Trophoblast cell (in vitro differentiated cells and primary cell): ENCODE data around the gene KRTAP4-1.

Experiments
- DNase-seq, 2 donors: peaks; one replicate each; pipeline ENCODE4 v3.0.0-alpha.2; 2016
- H2AFZ ChIP-seq: 2 replicates; pipeline ENCODE4 v1.6.1; 2013; ENCODE audit warnings: low read length, moderate library complexity, mild to moderate bottlenecking; ENCODE audit not compliant: insufficient read depth, poor library complexity
- H2AK5ac ChIP-seq: 2 replicates; pipeline ENCODE4 v1.6.1; 2013; ENCODE audit warnings: mild to moderate bottlenecking, low read length
- H2BK120ac ChIP-seq: 2 replicates; pipeline ENCODE4 v1.6.1; 2013; ENCODE audit warnings: low read length, mild to moderate bottlenecking, moderate library complexity; ENCODE audit not compliant: insufficient read depth, poor library complexity
- H2BK12ac ChIP-seq: 2 replicates; pipeline ENCODE4 v1.6.1; 2013; ENCODE audit warnings: mild to moderate bottlenecking, low read length, moderate library complexity
- H2BK5ac ChIP-seq: 2 replicates; pipeline ENCODE4 v1.6.1; 2013; ENCODE audit warnings: low read length, low read depth, moderate library complexity, mild to moderate bottlenecking; ENCODE audit not compliant: poor library complexity
- H3K14ac ChIP-seq: 2 replicates; pipeline ENCODE4 v1.6.1; 2013; ENCODE audit warnings: mild to moderate bottlenecking, low read length
- H3K18ac ChIP-seq: 2 replicates; pipeline ENCODE4 v1.6.1; 2013; ENCODE audit warnings: mild to moderate bottlenecking, low read length
- H3K23ac ChIP-seq: 2 replicates; pipeline ENCODE4 v1.6.1; 2013; ENCODE audit warnings: low read length
- H3K27ac ChIP-seq: 2 replicates; pipeline ENCODE4 v1.5.1; 2013; ENCODE audit warnings: low read depth, mild to moderate bottlenecking, inconsistent platforms, low read length, moderate library complexity
- H3K27me3 ChIP-seq: 2 replicates; pipeline ENCODE4 v1.6.1; 2013; ENCODE audit warnings: inconsistent platforms, mild to moderate bottlenecking, low read length, moderate library complexity; ENCODE audit not compliant: insufficient read depth
- H3K36me3 ChIP-seq, 2 experiments: 1 replicate in 1 of 2; 2 replicates in 1 of 2; pipeline ENCODE4 v1.6.1; 2013; ENCODE audit warnings: low read length in 2 of 2, mild to moderate bottlenecking in 2 of 2, moderate library complexity in 1 of 2; ENCODE audit not compliant: insufficient read depth in 2 of 2, control insufficient read depth in 1 of 2
- H3K4ac ChIP-seq: 2 replicates; pipeline ENCODE4 v1.6.1; 2013; ENCODE audit warnings: low read depth, mild to moderate bottlenecking, low read length, moderate library complexity
- H3K4me1 ChIP-seq, 2 experiments: 1 replicate in 1 of 2; 2 replicates in 1 of 2; pipeline ENCODE4 v1.6.1; 2013; ENCODE audit warnings: low read length in 2 of 2, mild to moderate bottlenecking in 2 of 2, moderate library complexity in 1 of 2; ENCODE audit not compliant: insufficient read depth in 2 of 2, control insufficient read depth in 1 of 2
- H3K4me2 ChIP-seq: 2 replicates; pipeline ENCODE4 v1.6.1; 2013; ENCODE audit warnings: inconsistent platforms, mild to moderate bottlenecking, low read length, moderate library complexity
- H3K4me3 ChIP-seq: 2 replicates; pipeline ENCODE4 v1.5.1; 2013; ENCODE audit warnings: mild to moderate bottlenecking, low read depth, low read length, inconsistent platforms
- H3K79me1 ChIP-seq: one replicate; pipeline ENCODE4 v1.6.1; 2013; ENCODE audit warnings: low read length
- H3K79me2 ChIP-seq: 2 replicates; pipeline ENCODE4 v1.6.1; 2013; ENCODE audit warnings: low read length, mild to moderate bottlenecking; ENCODE audit not compliant: control insufficient read depth, insufficient read depth, poor library complexity
- H3K9ac ChIP-seq: 2 replicates; pipeline ENCODE4 v1.6.1; 2013; ENCODE audit warnings: mild to moderate bottlenecking, low read length
- H3K9me3 ChIP-seq: 2 replicates; pipeline ENCODE4 v1.6.1; 2013; ENCODE audit warnings: low read depth, mild to moderate bottlenecking, control low read depth, inconsistent platforms, low read length; ENCODE audit not compliant: insufficient read depth
- H4K12ac ChIP-seq: 2 replicates; pipeline ENCODE4 v1.6.1; 2013; ENCODE audit warnings: low read depth, mild to moderate bottlenecking, low read length, moderate library complexity
- H4K8ac ChIP-seq: 2 replicates; pipeline ENCODE4 v1.6.1; 2013; ENCODE audit warnings: low read depth, mild to moderate bottlenecking, low read length, moderate library complexity
- H4K91ac ChIP-seq: one replicate; pipeline ENCODE4 v1.6.1; 2013; ENCODE audit warnings: low read depth, mild to moderate bottlenecking, low read length, moderate library complexity
- WGBS: extraction: QIAGEN DNeasy Blood & Tissue Kit; methylation state at CpG from one replicate; pipeline ENCODE4 v1.1.7; 2013; ENCODE audit warnings: missing lambda C conversion rate; ENCODE audit not compliant: insufficient read length, insufficient coverage; ENCODE audit errors: extremely low coverage; 5-methylcytosine and 5-hydroxymethylcytosine counted together

KRTAP4-1 gene

GRCh38 chr17:41171886-41172285 is 12.8 kb downstream of the KRTAP4-1 start:
- H3K4me1 ChIP-seq = no peaks in the 10 kb centered on the region
- no peaks in the 10 kb centered on the region for H3K79me2 ChIP-seq
- no peaks in the 10 kb centered on the region for H3K9me3 ChIP-seq
- H2BK120ac ChIP-seq = no peak overlapping the region
- H2AFZ ChIP-seq = no peak overlapping the region
- H3K4me2 ChIP-seq = no peak overlapping the region
- no peak overlapping the region for H3K14ac ChIP-seq
- H3K9ac ChIP-seq = no peak overlapping the region
- no peaks in the 10 kb centered on the region for H3K27me3 ChIP-seq
- no peak overlapping the region for H3K4ac ChIP-seq
- no peak overlapping the region for H2BK5ac ChIP-seq
- no peak overlapping the region for H2BK12ac ChIP-seq
- no peak overlapping the region for H4K12ac ChIP-seq
- H3K4me3 ChIP-seq = no peak overlapping the region
- H3K23ac ChIP-seq = no peak overlapping the region
- no peaks in the 10 kb centered on the region for H3K36me3 ChIP-seq
- no peak overlapping the region for H3K27ac ChIP-seq
- no peak overlapping the region for H4K8ac ChIP-seq
- no CpG with 5 or more reads among the region's 2 CpGs for WGBS
- no peak overlapping the region for H3K18ac ChIP-seq
- H2AK5ac ChIP-seq = no peak overlapping the region
- no peak overlapping the region for H4K91ac ChIP-seq
- no peaks in the 10 kb centered on the region for H3K79me1 ChIP-seq
- no peak for DNase-seq

GRCh38 chr17:41168121-41168520 is 16.6 kb downstream of the KRTAP4-1 start, which contains the start of gene KRTAP4-3:
Gene KRTAP4-3 (minus strand): TSS chr17:41168221. CDS start chr17:41168172, 49 bp downstream.
- H2AK5ac ChIP-seq = no peak within 1 kb of the TSS

GRCh38 chr17:41167561-41167960 is 17.1 kb downstream of the KRTAP4-1 start:
- DNase-seq = no peak
- Histone ChIP-seq H3K79me1 (no peaks in the 10 kb centered on the region), H3K9me3 (no peaks in the 10 kb centered on the region), H3K18ac (no peak overlapping the region), H3K36me3 (no peaks in the 10 kb centered on the region), H3K27ac (no peak overlapping the region), H4K12ac (no peak overlapping the region), H4K8ac (no peak overlapping the region), H4K91ac (no peak overlapping the region), H3K4me2 (no peak overlapping the region), H3K4me3 (no peak overlapping the region), H3K27me3 (no peaks in the 10 kb centered on the region), H3K4me1 (no peaks in the 10 kb centered on the region), H2BK12ac (no peak overlapping the region), H2AFZ (no peak overlapping the region), H3K4ac (no peak overlapping the region), H2BK5ac (no peak overlapping the region), H3K9ac (no peak overlapping the region), H2AK5ac (no peak overlapping the region), H3K23ac (no peak overlapping the region), H2BK120ac (no peak overlapping the region), H3K79me2 (no peaks in the 10 kb centered on the region), H3K14ac (no peak overlapping the region)
- WGBS = no CpG with 5 or more reads among the region's 7 CpGs

More at GRCh38 chr17:41168121-41168520, 16.6 kb downstream of the KRTAP4-1 start, which contains the start of gene KRTAP4-3:
- Histone ChIP-seq H3K9me3 (no peaks in the 10 kb centered on the region), H3K4me2 (no peak within 1 kb of the TSS), H3K4me3 (no peak within 1 kb of the TSS), H3K4ac (no peak within 1 kb of the TSS), H3K23ac (no peak within 1 kb of the TSS), H3K4me1 (no peaks in the 10 kb centered on the region), H4K91ac (no peak within 1 kb of the TSS), H2BK5ac (no peak within 1 kb of the TSS), H3K79me1 (no peaks in the 10 kb centered on the region), H2AFZ (no peak within 1 kb of the TSS), H4K8ac (no peak within 1 kb of the TSS), H3K27me3 (no peaks in the 10 kb centered on the region), H3K14ac (no peak within 1 kb of the TSS), H2BK120ac (no peak within 1 kb of the TSS), H3K27ac (no peak within 1 kb of the TSS), H2BK12ac (no peak within 1 kb of the TSS), H3K9ac (no peak within 1 kb of the TSS), H3K36me3 (no peaks in the 10 kb centered on the region), H4K12ac (no peak within 1 kb of the TSS), H3K18ac (no peak within 1 kb of the TSS), H3K79me2 (no peaks in the 10 kb centered on the region)
- DNase-seq = no peak
- WGBS = no CpG with 5 or more reads among the region's 1 CpG

GRCh38 chr17:41163828-41164227 is 20.9 kb downstream of the KRTAP4-1 start:
- no peak for DNase-seq
- Histone ChIP-seq H3K79me1 (no peaks in the 10 kb centered on the region), H3K14ac (no peak overlapping the region), H4K12ac (no peak overlapping the region), H2AK5ac (no peak overlapping the region), H3K27ac (no peak overlapping the region), H3K79me2 (no peaks in the 10 kb centered on the region), H3K27me3 (no peaks in the 10 kb centered on the region), H4K91ac (no peak overlapping the region), H3K4me1 (no peaks in the 10 kb centered on the region), H4K8ac (no peak overlapping the region), H3K18ac (no peak overlapping the region), H3K9me3 (no peaks in the 10 kb centered on the region), H2BK120ac (no peak overlapping the region), H2BK5ac (no peak overlapping the region), H3K4me2 (no peak overlapping the region), H2AFZ (no peak overlapping the region), H3K23ac (no peak overlapping the region), H2BK12ac (no peak overlapping the region), H3K4me3 (no peak overlapping the region), H3K9ac (no peak overlapping the region), H3K36me3 (no peaks in the 10 kb centered on the region), H3K4ac (no peak overlapping the region)
- no CpG with 5 or more reads among the region's 7 CpGs for WGBS
